ENCODE data around the gene TMIGD1. TPM values are rescaled to one million over a fixed set of nuclear protein-coding genes. Genes with fewer than 3 reads are reported as not detected.

TMIGD1 gene
- total RNA-seq, 1 experiment from 2014 or later: not detected

DNA sequence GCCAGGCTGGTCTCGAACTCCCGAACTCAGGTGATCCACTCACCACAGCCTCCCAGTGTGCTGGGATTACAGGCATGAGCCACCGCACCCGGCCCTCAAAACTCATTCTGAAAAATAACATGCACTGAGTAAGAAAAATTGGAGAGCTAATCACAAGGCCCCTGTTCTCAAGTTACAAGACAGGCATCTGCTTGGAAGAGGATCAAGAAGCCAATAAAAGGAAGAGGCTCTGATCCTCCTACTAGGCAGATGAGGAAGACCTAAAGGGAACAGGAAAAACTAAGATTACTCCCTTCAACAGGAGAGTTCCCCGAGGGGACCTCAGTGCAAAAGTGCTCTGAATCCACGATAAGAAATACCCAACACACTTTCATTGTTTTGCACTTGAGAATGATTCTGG, 60.5 kb downstream of the TMIGD1 start:
- peaks cover 63% of the 10 kb centered on the region for H3K36me3 Mint-ChIP-seq (ENCODE audit: insufficient read depth, unreplicated experiment)
- no peaks in the 10 kb centered on the region for H3K4me1 ChIP-seq
- no peak overlapping the region for H3K4me3 ChIP-seq (ENCODE audit: low read depth, low read length)
- H3K27ac Mint-ChIP-seq (ENCODE audit: unreplicated experiment): no peak overlapping the region
- H3K4me3 Mint-ChIP-seq (ENCODE audit: unreplicated experiment): no peak overlapping the region
- H3K9me3 ChIP-seq: no peaks in the 10 kb centered on the region
- intact Hi-C loops (cut with micrococcal nuclease; ENCODE audit: unreplicated experiment): loop anchor here (10.0 kb wide), 1 partner anchor 79 kb away; no protein-coding TSS in a partner anchor
- CTCF ChIA-PET: no interaction called here
- H3K9me3 Mint-ChIP-seq (ENCODE audit: unreplicated experiment): no peaks in the 10 kb centered on the region
- H3K36me3 ChIP-seq (ENCODE audit: control insufficient read depth, insufficient read depth, low read length): no peaks in the 10 kb centered on the region; the same call in 1 of the 2 replicates
- no peak for DNase-seq
- H3K27me3 Mint-ChIP-seq (ENCODE audit: insufficient read depth, unreplicated experiment): no peaks in the 10 kb centered on the region
- POLR2A ChIA-PET: no interaction called here
- TF ChIP-seq, protein P1, sequence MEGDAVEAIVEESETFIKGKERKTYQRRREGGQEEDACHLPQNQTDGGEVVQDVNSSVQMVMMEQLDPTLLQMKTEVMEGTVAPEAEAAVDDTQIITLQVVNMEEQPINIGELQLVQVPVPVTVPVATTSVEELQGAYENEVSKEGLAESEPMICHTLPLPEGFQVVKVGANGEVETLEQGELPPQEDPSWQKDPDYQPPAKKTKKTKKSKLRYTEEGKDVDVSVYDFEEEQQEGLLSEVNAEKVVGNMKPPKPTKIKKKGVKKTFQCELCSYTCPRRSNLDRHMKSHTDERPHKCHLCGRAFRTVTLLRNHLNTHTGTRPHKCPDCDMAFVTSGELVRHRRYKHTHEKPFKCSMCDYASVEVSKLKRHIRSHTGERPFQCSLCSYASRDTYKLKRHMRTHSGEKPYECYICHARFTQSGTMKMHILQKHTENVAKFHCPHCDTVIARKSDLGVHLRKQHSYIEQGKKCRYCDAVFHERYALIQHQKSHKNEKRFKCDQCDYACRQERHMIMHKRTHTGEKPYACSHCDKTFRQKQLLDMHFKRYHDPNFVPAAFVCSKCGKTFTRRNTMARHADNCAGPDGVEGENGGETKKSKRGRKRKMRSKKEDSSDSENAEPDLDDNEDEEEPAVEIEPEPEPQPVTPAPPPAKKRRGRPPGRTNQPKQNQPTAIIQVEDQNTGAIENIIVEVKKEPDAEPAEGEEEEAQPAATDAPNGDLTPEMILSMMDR (IDR thresholded peaks at IDR 0.05; ENCODE audit: insufficient read depth in 1 of 2, low read depth in 1 of 2, low read length in 1 of 2, severe bottlenecking in 1 of 2, unreplicated experiment in 1 of 2): no peak
- no peaks in the 10 kb centered on the region for H3K27me3 ChIP-seq (replicated peaks; ENCODE audit: control insufficient read depth, insufficient read depth, low read length)
- H3K4me1 Mint-ChIP-seq (ENCODE audit: low read depth, unreplicated experiment): no peaks in the 10 kb centered on the region
- BruUV-seq (replicated peaks): no TSS peak

DNA sequence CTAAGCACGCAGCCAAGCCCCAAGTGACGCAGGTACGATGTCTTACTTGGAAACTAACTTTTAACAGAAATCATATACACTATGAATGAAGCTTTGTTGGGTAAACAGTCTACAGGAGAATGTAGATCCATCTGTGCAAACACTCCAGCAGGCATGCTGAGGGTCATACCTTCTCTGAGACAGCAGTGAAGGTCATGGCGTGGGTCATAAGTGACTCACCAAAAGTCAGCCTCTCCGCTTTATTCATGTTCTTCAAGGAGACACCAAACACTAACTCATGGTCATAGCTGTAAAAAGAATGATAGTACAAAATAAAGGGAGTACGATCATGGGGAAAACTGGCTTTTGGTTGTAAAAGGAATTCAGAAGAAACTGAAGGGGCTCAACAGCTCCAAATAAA, 62.8 kb downstream of the TMIGD1 start:
- no peak overlapping the region for H3K27ac Mint-ChIP-seq (ENCODE audit: unreplicated experiment)
- H3K36me3 Mint-ChIP-seq (ENCODE audit: insufficient read depth, unreplicated experiment): peaks cover 82% of the 10 kb centered on the region
- no peaks in the 10 kb centered on the region for H3K27me3 Mint-ChIP-seq (ENCODE audit: insufficient read depth, unreplicated experiment)
- no peaks in the 10 kb centered on the region; the same call in 1 of the 2 replicates for H3K36me3 ChIP-seq (ENCODE audit: control insufficient read depth, insufficient read depth, low read length)
- no peak for DNase-seq
- BruUV-seq (replicated peaks): no TSS peak
- CTCF ChIA-PET: no interaction called here
- no peak overlapping the region for H3K4me3 ChIP-seq (ENCODE audit: low read depth, low read length)
- POLR2A ChIA-PET: no interaction called here
- H3K9me3 Mint-ChIP-seq (ENCODE audit: unreplicated experiment): no peaks in the 10 kb centered on the region
- no peaks in the 10 kb centered on the region for H3K4me1 ChIP-seq
- intact Hi-C loops (cut with micrococcal nuclease; ENCODE audit: unreplicated experiment): loop anchor here (10.0 kb wide), 1 partner anchor 76 kb away; no protein-coding TSS in a partner anchor
- no peaks in the 10 kb centered on the region for H3K4me1 Mint-ChIP-seq (ENCODE audit: low read depth, unreplicated experiment)
- no peak overlapping the region for H3K4me3 Mint-ChIP-seq (ENCODE audit: unreplicated experiment)
- H3K9me3 ChIP-seq: no peaks in the 10 kb centered on the region
- no peaks in the 10 kb centered on the region for H3K27me3 ChIP-seq (replicated peaks; ENCODE audit: control insufficient read depth, insufficient read depth, low read length)
- TF ChIP-seq, protein P1 (IDR thresholded peaks at IDR 0.05; ENCODE audit: insufficient read depth in 1 of 2, low read depth in 1 of 2, low read length in 1 of 2, severe bottlenecking in 1 of 2, unreplicated experiment in 1 of 2): no peak

DNA sequence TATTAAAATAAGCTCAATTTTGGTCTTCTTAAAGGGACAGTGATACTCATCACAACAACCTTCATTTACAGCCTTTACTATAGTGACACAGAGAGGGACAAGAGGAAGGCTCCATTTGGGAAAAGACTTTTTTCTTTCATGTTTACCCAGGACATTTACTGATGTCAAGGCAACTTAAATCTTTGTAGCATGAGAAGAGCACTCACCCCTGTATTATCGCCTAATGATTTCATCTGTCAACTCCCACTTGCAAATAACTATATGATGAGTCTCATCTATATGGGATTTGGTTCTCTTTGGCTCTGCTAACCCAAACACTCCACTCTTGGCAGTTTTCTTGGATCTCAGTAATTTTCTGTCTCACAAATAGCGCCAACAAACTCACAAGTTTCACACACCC, 66.2 kb downstream of the TMIGD1 start:
- CTCF ChIA-PET: no interaction called here
- intact Hi-C loops (cut with micrococcal nuclease; ENCODE audit: unreplicated experiment): no loop called here

More for the DNA sequence above, 66.2 kb downstream of the TMIGD1 start:
- POLR2A ChIA-PET: no interaction called here
- peaks cover 32% of the 10 kb centered on the region for H3K4me1 ChIP-seq
- Mint-ChIP-seq H3K4me3 (ENCODE audit: unreplicated experiment) (no peak overlapping the region), H3K9me3 (ENCODE audit: unreplicated experiment) (no peaks in the 10 kb centered on the region), H3K27me3 (ENCODE audit: insufficient read depth, unreplicated experiment) (no peaks in the 10 kb centered on the region), H3K4me1 (ENCODE audit: low read depth, unreplicated experiment) (peaks cover 20% of the 10 kb centered on the region), H3K36me3 (ENCODE audit: insufficient read depth, unreplicated experiment) (peaks cover 57% of the 10 kb centered on the region), H3K27ac (ENCODE audit: unreplicated experiment) (no peak overlapping the region)
- H3K4me3 ChIP-seq (ENCODE audit: low read depth, low read length): no peak overlapping the region
- no peaks in the 10 kb centered on the region; the same call in 1 of the 2 replicates for H3K36me3 ChIP-seq (ENCODE audit: control insufficient read depth, insufficient read depth, low read length)
- no peaks in the 10 kb centered on the region for H3K27me3 ChIP-seq (replicated peaks; ENCODE audit: control insufficient read depth, insufficient read depth, low read length)
- TF ChIP-seq, protein P1 (IDR thresholded peaks at IDR 0.05; ENCODE audit: insufficient read depth in 1 of 2, low read depth in 1 of 2, low read length in 1 of 2, severe bottlenecking in 1 of 2, unreplicated experiment in 1 of 2): no peak
- no TSS peak for BruUV-seq (replicated peaks)
- no peak for DNase-seq
- no peaks in the 10 kb centered on the region for H3K9me3 ChIP-seq

Other genes with a start within 250 kb of the TMIGD1 start
- gene NSRP1, start 217.2 kb downstream of the TMIGD1 start, total RNA-seq (2022): 25.4 and 28.0 TPM in 2 replicates
- gene SLC6A4, start 98.4 kb downstream of the TMIGD1 start, total RNA-seq (2022): 15.0 and 20.6 TPM in 2 replicates
- gene BLMH, start 42.1 kb downstream of the TMIGD1 start, total RNA-seq (2022): 56.1 and 57.4 TPM in 2 replicates
- 127 and 149 TPM in 2 replicates for gene CPD, start 44.9 kb upstream of the TMIGD1 start, total RNA-seq (2022)
- 78.3 and 86.5 TPM in 2 replicates for gene GOSR1, start 143.4 kb upstream of the TMIGD1 start, total RNA-seq (2022)

Data from Caco-2 (cell line).